HepG2 (cell line): ENCODE results near the gene MFF. TPM values are rescaled to one million over a fixed set of nuclear protein-coding genes. Genes with fewer than 3 reads are reported as not detected.
A peak's percentile ranks its signal among the peaks of the same experiment; 100 is the strongest.

Experiments used
- BCL6 ChIP-seq: IDR thresholded peaks from 2 replicates; pipeline ENCODE4 v1.6.1; 2016; ENCODE audit warnings: missing genetic modification reagents, missing compliant biosample characterization
- CBX2 ChIP-seq, 2 experiments: fragments of 200-600 bp in 1 of 2; sonication (generic); formaldehyde crosslinking in 1 of 2; IDR thresholded peaks; 2 replicates each; pipeline versions ENCODE4 v1.7.0 to v1.8.1; 2018 to 2022; ENCODE audit warnings: low read depth in 2 of 2, low read length in 1 of 2, mild to moderate bottlenecking in 1 of 2, missing genetic modification reagents in 1 of 2
- CREB1 ChIP-seq, 2 experiments: fragments of 450-650 bp in 1 of 2; IDR thresholded peaks; 2 replicates each; pipeline ENCODE4 v1.6.1; 2016 to 2017; ENCODE audit warnings: control low read depth in 1 of 2, mild to moderate bottlenecking in 1 of 2, missing compliant biosample characterization in 1 of 2, missing genetic modification characterization in 1 of 2
- FLYWCH1 ChIP-seq: sonication (generic); formaldehyde crosslinking; IDR thresholded peaks from 2 replicates; pipeline ENCODE4 v1.8.1; 2023; ENCODE audit warnings: mild to moderate bottlenecking, missing genetic modification reagents
- HES4 ChIP-seq: sonication (generic); formaldehyde crosslinking; IDR thresholded peaks from 2 replicates; pipeline ENCODE4 v1.9.0; 2021; ENCODE audit warnings: mild to moderate bottlenecking, missing genetic modification reagents, borderline replicate concordance
- HOXA5 ChIP-seq: sonication (generic); formaldehyde crosslinking; IDR thresholded peaks from 2 replicates; pipeline ENCODE4 v1.4.0; 2020; ENCODE audit warnings: missing genetic modification reagents
- MZF1 ChIP-seq: sonication (generic); formaldehyde crosslinking; IDR thresholded peaks from 2 replicates; pipeline ENCODE4 v1.8.1; 2023; ENCODE audit warnings: mild to moderate bottlenecking, missing genetic modification reagents, borderline replicate concordance
- NFIC ChIP-seq: IDR thresholded peaks from 2 replicates; pipeline ENCODE4 v1.6.1; 2012; ENCODE audit warnings: mild to moderate bottlenecking, low read length, inconsistent platforms
- PAWR ChIP-seq: sonication (generic); formaldehyde crosslinking; IDR thresholded peaks from 2 replicates; pipeline ENCODE4 v1.4.0; 2020; ENCODE audit warnings: missing genetic modification reagents, mild to moderate bottlenecking, borderline replicate concordance
- POLR2AphosphoS5 ChIP-seq: IDR thresholded peaks from 2 replicates; pipeline ENCODE4 v1.6.1; 2012; ENCODE audit warnings: low read depth, low read length
- RCOR2 ChIP-seq: IDR thresholded peaks from 2 replicates; pipeline ENCODE4 v1.6.1; 2016; ENCODE audit warnings: missing biosample characterization, missing genetic modification reagents
- SUZ12 ChIP-seq: fragments of 150-350 bp; IDR thresholded peaks from 2 replicates; pipeline ENCODE4 v1.6.1; 2014; ENCODE audit warnings: low read depth, low read length
- TAF1 ChIP-seq: sonication (generic); formaldehyde crosslinking; IDR thresholded peaks from 2 replicates; pipeline ENCODE4 v1.4.0; 2020; ENCODE audit warnings: missing genetic modification reagents
- ZFP82 ChIP-seq: sonication (generic); formaldehyde crosslinking; IDR thresholded peaks from 2 replicates; pipeline ENCODE4 v1.5.1; 2020; ENCODE audit warnings: mild to moderate bottlenecking, missing genetic modification reagents, borderline replicate concordance
- ZKSCAN8 ChIP-seq: IDR thresholded peaks from 2 replicates; pipeline ENCODE4 v1.6.1; 2016; ENCODE audit warnings: borderline replicate concordance, missing genetic modification reagents, missing compliant biosample characterization
- ZNF124 ChIP-seq: sonication (generic); formaldehyde crosslinking; IDR thresholded peaks from 2 replicates; pipeline ENCODE4 v1.4.0; 2020; ENCODE audit warnings: missing genetic modification reagents
- ZNF205 ChIP-seq: IDR thresholded peaks from 2 replicates; pipeline ENCODE4 v1.6.1; 2018; ENCODE audit warnings: missing biosample characterization, missing genetic modification reagents
- ZNF879 ChIP-seq: sonication (generic); formaldehyde crosslinking; IDR thresholded peaks from 2 replicates; pipeline ENCODE4 v1.8.1; 2023; ENCODE audit warnings: missing genetic modification reagents
- polyA plus RNA-seq, 8 experiments: library from polyadenylated mRNA; depleted of rRNA in 3 of 8; stranded (reverse) in 7 of 8; unstranded in 1 of 8; fragments of >200 nt; fragmentation: Illumina TruSeq in 4 of 8; extraction: Trizol in 4 of 8; gene quantifications; 2 replicates each; pipeline versions ENCODE4 v1.2.1 to v1.2.3, GENCODE V29; 2011 to 2016; ENCODE audit warnings: low read depth in 4 of 8, missing spikeins in 1 of 8, mixed read lengths in 1 of 8; ENCODE audit not compliant: insufficient read depth in 1 of 8
- total RNA-seq, 5 experiments: library from RNA; depleted of rRNA; stranded (reverse); fragments of >200 nt; fragmentation: Illumina TruSeq; extraction: Trizol; gene quantifications; 2 replicates each; pipeline ENCODE4 v1.2.3, GENCODE V29; 2016; ENCODE audit warnings: low read depth in 1 of 5
- TF ChIP-seq, protein P1 (sequence below): sonication (generic); formaldehyde crosslinking; IDR thresholded peaks from 2 replicates; pipeline ENCODE4 v1.5.0; 2020; ENCODE audit warnings: mild to moderate bottlenecking, missing genetic modification reagents
- TF ChIP-seq, protein P2 (sequence below): sonication (generic); formaldehyde crosslinking; IDR thresholded peaks from 2 replicates; pipeline ENCODE4 v1.5.1; 2020; ENCODE audit warnings: missing genetic modification reagents, mild to moderate bottlenecking, borderline replicate concordance
- TF ChIP-seq, protein P3 (sequence below): sonication (generic); formaldehyde crosslinking; IDR thresholded peaks from 2 replicates; pipeline ENCODE4 v1.4.0; 2020; ENCODE audit warnings: mild to moderate bottlenecking, low read depth, missing genetic modification reagents
- TF ChIP-seq, protein P4 (sequence below): sonication (generic); formaldehyde crosslinking; IDR thresholded peaks from 2 replicates; pipeline ENCODE4 v1.4.0; 2020; ENCODE audit warnings: missing genetic modification reagents, borderline replicate concordance
- TF ChIP-seq, protein P5 (sequence below): sonication (generic); formaldehyde crosslinking; IDR thresholded peaks from 2 replicates; pipeline ENCODE4 v1.5.1; 2020; ENCODE audit warnings: missing genetic modification reagents, mild to moderate bottlenecking, borderline replicate concordance

MFF gene
- total and polyA plus RNA-seq, 2 of the 13 experiments (the other 11 are each of a cell fraction or from before 2014, with no cell fraction given), result 81.9 to 156 TPM

DNA sequence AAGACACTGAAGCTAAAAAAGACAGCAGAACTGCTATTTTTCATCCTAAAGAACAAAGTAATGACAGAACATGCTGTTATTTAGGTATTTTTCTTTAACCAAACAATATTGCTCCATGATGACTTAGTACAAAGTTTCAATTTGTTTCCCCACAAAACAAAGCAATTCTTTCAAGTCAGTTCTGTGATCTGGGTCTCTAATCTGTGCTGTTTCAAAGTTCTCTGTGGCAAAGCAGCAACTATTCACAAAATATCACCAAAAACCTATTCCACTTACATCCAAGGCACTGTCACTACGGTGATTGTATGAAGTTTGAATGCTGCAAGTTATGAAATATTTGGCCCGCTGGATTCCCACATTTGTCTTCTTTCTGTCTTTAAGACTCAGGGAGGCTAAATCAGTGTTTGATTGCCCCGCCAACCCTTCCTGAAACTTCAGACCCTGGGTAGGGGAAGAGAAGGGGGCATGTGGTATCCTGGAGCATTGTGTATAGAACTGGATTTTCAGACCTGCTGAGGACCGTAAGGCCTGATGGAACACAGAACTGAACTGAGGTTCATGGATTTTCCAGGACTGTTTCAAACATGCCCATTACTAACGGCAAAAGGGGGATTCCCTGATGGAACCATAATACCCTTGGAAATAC, 13.1 kb upstream of the MFF start (continued):
- TF ChIP-seq, protein P1, sequence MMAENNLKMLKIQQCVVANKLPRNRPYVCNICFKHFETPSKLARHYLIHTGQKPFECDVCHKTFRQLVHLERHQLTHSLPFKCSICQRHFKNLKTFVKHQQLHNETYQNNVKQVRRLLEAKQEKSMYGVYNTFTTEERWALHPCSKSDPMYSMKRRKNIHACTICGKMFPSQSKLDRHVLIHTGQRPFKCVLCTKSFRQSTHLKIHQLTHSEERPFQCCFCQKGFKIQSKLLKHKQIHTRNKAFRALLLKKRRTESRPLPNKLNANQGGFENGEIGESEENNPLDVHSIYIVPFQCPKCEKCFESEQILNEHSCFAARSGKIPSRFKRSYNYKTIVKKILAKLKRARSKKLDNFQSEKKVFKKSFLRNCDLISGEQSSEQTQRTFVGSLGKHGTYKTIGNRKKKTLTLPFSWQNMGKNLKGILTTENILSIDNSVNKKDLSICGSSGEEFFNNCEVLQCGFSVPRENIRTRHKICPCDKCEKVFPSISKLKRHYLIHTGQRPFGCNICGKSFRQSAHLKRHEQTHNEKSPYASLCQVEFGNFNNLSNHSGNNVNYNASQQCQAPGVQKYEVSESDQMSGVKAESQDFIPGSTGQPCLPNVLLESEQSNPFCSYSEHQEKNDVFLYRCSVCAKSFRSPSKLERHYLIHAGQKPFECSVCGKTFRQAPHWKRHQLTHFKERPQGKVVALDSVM, result no peak
- TF ChIP-seq SUZ12, result no peak
- no peak for TF ChIP-seq TAF1 (CRISPR knock-in tag)
- TF ChIP-seq ZKSCAN8 (CRISPR knock-in tag), result no peak
- TF ChIP-seq POLR2AphosphoS5, result no peak
- TF ChIP-seq, protein P2, sequence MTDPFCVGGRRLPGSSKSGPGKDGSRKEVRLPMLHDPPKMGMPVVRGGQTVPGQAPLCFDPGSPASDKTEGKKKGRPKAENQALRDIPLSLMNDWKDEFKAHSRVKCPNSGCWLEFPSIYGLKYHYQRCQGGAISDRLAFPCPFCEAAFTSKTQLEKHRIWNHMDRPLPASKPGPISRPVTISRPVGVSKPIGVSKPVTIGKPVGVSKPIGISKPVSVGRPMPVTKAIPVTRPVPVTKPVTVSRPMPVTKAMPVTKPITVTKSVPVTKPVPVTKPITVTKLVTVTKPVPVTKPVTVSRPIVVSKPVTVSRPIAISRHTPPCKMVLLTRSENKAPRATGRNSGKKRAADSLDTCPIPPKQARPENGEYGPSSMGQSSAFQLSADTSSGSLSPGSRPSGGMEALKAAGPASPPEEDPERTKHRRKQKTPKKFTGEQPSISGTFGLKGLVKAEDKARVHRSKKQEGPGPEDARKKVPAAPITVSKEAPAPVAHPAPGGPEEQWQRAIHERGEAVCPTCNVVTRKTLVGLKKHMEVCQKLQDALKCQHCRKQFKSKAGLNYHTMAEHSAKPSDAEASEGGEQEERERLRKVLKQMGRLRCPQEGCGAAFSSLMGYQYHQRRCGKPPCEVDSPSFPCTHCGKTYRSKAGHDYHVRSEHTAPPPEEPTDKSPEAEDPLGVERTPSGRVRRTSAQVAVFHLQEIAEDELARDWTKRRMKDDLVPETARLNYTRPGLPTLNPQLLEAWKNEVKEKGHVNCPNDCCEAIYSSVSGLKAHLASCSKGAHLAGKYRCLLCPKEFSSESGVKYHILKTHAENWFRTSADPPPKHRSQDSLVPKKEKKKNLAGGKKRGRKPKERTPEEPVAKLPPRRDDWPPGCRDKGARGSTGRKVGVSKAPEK (CRISPR knock-in tag), result no peak
- TF ChIP-seq HOXA5 (CRISPR knock-in tag), result no peak
- TF ChIP-seq CBX2 (IDR thresholded peaks at IDR 0.05; ENCODE audit: low read depth, low read length), result no peak
- no peak for TF ChIP-seq CBX2 (CRISPR knock-in tag; IDR thresholded peaks at IDR 0.05; ENCODE audit: low read depth)
- no peak for TF ChIP-seq ZNF879 (CRISPR knock-in tag)
- no peak for TF ChIP-seq BCL6
- no peak for TF ChIP-seq HES4 (CRISPR knock-in tag)
- TF ChIP-seq, protein P3, sequence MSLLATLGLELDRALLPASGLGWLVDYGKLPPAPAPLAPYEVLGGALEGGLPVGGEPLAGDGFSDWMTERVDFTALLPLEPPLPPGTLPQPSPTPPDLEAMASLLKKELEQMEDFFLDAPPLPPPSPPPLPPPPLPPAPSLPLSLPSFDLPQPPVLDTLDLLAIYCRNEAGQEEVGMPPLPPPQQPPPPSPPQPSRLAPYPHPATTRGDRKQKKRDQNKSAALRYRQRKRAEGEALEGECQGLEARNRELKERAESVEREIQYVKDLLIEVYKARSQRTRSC (CRISPR knock-in tag), result no peak
- no peak for TF ChIP-seq FLYWCH1 (CRISPR knock-in tag)
- no peak for TF ChIP-seq PAWR (CRISPR knock-in tag)
- TF ChIP-seq MZF1 (CRISPR knock-in tag), result no peak
- no peak for TF ChIP-seq RCOR2 (CRISPR knock-in tag)
- TF ChIP-seq CREB1 (IDR thresholded peaks at IDR 0.05), result no peak
- TF ChIP-seq CREB1 (CRISPR knock-in tag; IDR thresholded peaks at IDR 0.05), result 0 out of 2 replicates have a peak, but pooled peaks have one; percentile 35
- TF ChIP-seq ZNF205 (CRISPR knock-in tag), result no peak
- TF ChIP-seq, protein P4, sequence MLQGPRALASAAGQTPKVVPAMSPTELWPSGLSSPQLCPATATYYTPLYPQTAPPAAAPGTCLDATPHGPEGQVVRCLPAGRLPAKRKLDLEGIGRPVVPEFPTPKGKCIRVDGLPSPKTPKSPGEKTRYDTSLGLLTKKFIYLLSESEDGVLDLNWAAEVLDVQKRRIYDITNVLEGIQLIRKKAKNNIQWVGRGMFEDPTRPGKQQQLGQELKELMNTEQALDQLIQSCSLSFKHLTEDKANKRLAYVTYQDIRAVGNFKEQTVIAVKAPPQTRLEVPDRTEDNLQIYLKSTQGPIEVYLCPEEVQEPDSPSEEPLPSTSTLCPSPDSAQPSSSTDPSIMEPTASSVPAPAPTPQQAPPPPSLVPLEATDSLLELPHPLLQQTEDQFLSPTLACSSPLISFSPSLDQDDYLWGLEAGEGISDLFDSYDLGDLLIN (CRISPR knock-in tag), result no peak
- no peak for TF ChIP-seq ZNF124 (CRISPR knock-in tag)
- no peak for TF ChIP-seq ZFP82 (CRISPR knock-in tag)
- TF ChIP-seq NFIC, result peak; percentile 65
- TF ChIP-seq, protein P5, sequence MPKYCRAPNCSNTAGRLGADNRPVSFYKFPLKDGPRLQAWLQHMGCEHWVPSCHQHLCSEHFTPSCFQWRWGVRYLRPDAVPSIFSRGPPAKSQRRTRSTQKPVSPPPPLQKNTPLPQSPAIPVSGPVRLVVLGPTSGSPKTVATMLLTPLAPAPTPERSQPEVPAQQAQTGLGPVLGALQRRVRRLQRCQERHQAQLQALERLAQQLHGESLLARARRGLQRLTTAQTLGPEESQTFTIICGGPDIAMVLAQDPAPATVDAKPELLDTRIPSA (CRISPR knock-in tag), result no peak
